ENCODE results near the gene SMPD3.

SMPD3 gene

DNA sequence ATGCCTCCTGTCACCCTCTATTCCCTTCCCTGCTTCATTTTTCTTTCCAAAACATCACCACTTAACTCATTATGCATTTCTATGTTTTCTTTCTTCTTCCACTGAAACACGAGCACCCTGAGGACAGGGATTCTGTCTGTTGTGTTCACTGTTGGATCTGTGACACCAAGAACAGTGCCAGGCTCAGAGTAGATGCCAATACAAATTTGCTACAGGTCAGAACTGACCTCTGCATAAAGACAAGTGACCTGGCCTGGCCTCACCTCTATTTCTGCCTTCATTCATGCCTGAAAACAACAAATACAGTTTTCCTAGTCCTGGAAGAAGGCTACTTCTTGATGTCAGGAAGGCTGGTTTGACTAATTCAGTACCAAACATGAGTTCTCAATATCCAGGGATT lies 45.1 kb downstream of the SMPD3 start:
- DNase-seq = no peak

DNA sequence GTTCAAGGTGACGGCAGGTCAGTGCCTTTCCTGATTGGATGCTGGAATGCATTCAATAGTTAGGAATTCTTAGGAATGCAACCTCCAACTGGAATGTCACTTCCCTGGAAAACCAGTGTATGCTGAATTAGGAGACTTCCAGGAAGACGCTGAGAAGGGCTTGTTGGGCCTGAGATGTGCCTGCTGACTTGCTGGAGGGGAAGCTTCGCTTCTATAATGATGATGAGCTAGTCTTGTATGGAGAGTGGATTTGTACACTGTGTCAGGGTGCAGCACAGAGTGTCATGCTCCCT lies 45.6 kb downstream of the SMPD3 start:
- DNase-seq = no peak

DNA sequence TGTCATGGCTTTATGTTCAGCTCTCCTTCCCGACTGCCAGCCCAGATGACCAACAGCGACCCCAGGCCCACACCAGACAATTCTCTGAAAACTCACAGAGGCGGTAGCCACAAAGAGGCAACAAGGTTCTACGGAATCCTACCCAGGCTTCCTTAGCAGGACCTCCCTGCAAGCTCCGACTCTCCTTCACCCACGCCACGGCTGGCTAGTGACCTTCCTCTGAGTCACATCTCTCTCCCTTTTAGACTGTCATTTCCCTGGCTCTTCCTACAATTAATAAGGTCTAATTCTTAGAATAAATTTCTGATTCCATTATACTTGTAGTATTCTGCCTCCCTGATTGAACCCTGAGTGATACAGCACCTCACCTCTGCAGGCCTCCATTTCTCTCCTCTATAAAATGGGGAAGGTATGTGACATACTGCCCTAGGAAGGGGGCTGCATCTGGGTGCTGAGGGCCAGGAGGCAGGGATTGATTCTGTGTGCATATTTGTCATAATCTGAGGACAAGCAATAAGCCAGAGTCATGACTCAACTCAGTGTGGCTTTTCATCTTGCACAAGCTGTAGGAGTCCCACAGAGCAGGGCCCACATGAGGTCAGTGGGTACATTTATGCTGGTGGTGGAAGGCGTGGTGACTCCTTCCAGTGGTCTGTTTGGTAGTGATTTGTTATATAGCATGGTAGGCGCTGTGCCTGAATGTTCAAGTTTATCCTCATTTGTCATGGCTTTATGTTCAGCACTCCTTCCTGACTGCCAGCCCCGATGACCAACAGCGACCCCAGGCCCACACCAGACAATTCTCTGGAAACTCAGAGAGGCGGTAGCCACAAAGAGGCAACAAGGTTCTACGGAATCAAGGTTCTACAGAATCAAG lies 46.2 kb downstream of the SMPD3 start:
- no peak for DNase-seq

DNA sequence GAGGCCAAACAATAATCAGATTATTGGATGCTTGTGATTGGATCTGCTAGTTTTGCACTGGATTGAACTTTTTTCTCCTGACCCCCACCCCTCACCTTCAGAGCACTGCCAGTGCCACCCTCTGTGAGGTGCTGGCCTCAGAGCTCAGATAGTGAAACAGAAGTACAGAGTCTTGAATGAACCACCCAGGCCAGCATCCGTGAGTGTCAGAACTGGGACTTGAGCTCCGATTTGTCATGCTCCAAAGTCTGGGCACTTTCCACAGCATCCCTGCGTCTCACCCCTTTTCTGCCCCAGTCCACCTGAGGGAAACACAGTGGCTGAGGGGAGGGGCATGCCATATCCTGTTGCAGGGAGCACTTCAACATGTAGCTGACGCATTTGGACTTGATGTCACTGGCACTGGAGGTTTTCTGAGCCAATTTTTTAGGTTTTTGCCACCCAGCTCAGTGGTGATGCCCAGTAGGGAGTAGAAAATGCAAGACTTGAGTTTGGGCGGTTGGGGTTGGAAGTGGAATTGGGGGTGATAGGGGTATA lies 47.3 kb downstream of the SMPD3 start:
- DNase-seq = no peak

DNA sequence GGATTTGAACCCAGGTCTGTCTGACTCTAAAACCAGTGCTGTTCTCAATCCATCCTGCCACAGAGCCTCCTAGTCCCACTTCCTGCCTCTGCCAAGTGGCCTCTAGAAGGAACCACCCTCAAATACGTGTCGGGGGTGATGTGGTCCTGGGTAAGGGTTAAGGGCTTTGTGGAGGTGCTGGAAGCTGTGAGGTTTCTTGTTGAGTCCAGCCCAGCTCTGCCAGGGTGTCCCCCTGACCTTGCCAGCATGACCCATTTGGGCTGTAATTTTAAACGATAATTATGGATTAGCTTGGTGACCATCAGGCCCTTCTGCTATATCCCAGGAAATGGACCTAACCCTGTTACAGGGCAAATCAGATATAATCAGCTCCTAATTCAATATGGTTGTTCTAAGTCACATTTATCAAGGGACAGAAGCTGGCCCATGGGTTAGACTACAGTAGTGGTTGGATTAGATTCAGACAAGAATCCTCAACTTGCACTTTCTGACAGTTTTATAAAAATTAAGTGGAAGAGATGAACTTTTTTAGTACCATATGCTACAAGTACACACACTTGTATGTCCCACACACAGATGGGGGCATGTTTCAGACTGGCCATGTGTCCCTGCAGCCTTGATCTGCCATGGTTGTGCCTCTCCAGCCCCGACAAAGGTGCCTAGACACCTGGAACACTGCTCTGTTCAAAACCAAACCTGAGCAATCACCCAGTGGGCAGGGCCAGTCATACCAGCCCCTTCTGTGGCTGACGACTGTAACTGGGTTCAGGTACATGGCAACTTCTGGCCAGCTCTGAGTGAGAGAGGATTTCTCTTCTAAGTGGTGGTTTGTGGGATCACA lies 48.0 kb downstream of the SMPD3 start:
- DNase-seq = no peak

DNA sequence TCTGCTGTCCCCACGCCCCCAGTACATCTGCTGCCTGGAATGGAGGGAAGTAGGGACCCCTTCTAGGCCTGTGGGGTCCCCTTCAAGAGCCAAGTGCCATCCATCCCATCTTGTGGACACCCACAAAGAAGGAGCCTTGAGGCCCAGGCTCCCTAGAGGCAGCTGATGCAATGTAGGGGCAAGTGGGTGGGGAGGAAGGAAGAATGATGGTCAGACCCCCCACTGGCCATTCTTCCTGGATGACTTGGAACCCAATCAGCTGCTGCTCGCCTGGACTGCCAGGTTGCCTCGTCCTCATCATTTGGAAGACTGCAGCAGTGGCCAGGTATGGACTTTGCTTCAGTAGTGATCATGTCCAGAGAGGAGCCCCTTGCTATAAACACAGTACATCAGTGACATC lies 48.9 kb downstream of the SMPD3 start:
- no peak for DNase-seq

DNA sequence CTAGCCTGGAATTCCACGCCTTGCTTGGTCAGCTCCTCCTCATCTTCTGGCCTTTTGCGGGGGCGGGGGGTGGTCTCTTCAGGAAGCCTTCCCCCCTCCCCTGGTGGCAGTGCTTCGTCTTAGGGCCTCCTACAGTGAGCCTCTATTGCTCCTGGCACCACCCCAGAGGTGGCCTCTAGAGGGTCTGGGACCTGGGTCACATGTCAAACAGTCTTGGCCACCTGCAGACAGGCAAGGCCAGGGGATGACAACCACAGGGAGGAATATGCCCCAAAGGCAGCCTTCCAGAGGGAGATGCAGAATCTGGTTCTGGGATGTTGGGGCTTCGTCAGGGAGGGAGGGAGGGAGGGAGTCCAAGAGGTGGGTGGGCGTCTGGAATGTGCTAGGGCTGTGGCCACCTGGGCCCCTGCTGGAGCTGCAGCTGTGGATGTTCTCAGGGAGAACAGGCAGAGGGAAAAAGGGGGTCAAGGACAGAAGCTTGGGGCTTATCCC lies 50.6 kb downstream of the SMPD3 start:
- no peak for DNase-seq

DNA sequence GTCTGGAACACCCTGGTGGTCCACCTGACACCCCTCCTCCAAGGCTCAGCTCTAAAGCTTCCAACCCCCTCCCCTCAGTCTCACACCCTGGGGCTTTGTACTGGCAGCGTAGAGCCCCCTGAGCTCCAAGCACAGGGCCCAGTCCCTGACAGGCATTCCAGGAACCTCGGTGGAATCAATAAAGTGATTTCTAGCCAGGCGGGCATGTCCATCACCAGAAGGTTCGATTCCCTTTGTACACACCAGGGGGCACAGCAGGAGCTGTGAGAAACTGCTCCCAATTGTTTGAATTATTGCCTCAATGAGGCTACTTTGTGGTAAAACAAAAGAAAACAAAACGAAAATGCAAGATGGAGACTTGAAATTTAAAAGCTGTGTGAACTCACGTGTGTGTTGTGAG lies 51.8 kb downstream of the SMPD3 start:
- DNase-seq = peak; percentile 49 to 74

DNA sequence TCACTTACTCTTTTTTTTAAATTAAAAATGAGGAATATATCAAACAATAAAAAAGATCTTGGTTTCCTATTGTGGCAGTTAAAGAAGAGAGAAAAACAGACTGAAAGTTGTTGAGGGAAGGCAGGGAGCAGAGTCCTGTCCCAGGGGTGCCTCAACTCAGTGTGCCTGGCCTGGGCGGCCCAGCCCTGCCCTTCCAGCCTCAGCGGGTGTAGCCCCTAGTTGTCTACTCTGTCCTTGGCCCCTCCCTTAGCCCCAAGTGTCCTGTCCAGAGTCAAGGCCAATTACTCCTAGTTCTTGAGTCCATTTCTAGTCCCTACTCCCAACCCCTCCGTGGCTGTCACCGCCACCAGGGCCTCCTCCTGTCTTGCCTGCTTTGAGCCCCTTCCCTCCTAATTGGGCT lies 52.5 kb downstream of the SMPD3 start:
- DNase-seq = no peak

DNA sequence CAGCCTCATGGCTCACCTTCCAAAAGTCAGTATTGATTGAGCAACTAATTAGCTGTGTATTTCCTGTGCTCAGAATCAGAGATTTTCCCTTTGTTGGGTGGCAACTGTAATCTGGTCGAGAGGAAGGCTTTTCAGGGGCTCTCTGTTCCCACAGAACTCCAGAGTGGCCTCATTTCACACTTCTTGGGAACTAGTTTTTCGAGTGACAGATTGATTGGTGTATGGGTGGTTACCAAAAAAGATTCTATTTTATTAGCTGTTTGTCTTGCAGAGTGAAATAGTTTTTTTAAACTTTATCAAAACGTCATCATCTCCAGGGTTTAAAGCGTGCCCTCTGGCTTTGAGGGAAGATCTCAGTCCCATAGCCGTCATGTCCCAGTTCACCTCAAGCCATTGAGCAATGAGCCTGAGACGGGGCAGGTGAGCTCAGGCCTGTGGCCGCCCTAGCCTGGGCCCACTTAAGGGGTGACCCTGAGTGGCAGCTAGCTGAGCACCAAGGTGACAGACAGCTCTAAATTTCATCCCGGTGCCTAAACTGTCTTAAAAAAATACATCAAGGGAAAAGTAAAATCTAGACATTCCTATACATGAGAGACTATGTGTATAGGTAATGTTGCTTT lies 53.0 kb downstream of the SMPD3 start:
- no peak for DNase-seq

DNA sequence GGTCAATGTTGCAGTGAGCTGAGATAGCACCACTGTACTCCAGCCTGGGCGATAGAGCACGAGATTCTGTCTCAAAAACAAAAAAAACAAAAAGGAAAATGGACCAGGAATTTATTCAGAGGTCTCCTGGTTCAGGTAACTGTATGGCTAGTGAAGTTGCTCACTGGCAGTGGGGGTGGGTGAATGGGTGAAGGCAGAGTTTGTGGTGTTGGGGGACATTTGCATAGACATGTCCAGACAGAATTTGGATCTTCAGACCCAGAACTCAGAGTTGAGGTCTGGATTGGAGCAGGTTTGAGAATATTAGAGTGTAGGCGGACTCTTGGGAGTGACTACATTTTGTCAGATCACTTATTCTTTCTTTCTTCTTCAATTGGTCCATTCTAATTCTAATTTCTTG lies 55.0 kb downstream of the SMPD3 start:
- DNase-seq = no peak

DNA sequence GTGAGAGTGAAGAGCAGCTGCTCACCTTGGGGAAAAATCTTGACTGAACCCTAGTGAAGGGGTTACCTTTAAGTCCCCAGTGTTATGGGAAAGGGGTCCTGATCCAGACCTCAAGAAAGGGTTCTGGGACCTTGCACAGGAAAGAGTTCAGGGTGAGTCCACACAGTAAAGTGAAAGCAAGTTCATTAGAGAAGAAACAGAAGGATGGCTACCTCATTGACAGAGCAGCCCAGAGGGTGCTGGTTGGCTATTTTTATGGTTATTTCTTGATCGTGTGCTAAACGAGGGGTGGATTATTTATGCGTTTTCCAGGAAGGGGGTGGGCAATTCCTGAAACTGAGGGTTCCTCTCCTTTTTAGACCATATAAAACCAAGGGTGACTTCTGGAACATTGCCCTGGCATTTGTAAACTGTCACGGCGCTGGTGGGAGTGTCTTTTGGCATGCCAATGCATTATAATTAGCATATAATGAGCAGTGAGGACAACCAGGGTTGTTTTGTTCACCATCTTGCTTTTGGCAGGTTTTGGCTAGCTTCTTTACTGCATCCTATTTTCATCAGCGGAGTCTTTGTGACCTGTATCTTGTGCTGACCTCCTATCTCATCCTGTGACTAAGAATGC lies 58.4 kb downstream of the SMPD3 start:
- DNase-seq = no peak

DNA sequence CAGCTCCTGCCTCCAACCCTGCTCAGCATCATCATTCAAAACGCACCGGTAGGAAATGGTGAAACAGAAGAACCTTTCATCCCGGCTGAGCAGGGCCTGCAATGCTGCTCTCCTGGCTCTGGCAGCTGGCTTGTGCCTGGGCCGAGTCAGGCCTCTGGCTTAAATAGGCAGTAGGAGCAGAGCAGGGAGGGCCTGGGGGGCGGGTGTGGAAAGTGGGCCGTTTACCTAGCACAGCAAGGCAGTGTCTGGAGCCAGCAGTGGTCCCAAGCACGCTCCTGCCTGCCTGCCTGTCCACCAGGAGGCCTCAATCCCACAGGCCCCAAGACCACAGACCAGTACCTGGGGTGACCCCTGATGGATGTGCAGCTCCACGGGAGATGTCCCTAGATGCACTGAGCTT lies 59.3 kb downstream of the SMPD3 start:
- no peak for DNase-seq

DNA sequence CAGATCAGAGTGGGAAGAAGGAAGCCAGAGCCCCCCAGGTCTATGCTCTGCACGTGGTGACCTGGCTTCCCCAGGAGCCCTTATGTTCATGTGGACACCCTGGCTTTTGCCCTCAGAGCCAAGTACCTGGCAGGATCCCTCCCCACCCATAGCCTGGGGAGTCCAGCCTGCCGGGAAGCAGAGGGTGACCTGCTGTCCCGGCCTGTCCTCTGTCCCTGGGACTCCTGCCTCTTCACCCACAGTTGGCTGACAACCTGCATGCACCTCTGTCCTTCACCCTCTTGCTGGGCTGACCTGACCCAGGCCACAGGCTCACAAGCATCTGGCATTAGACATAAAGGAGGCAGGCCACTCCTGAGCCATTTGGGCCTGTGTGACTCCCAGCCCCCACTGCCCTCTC lies 60.2 kb downstream of the SMPD3 start:
- no peak for DNase-seq

DNA sequence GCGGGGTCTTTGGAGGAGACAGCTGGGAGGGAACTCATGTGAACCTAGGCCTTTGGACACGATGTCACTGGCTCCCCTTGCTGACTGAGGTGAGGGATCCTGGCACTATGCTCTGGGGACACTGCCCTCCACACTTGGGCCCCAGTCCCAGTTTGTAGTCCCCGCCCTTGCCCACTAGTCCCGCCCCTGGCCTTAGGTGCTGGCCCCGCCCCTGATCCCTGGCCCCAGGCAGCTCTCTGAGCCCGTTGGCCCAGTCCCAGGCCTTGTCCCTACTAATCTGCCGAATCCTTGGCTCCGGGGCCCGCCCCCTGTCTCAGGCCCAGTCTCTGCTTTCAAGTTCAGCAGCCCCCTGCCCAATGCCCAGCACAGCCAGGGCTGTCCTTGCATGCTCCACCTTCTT lies 61.0 kb downstream of the SMPD3 start:
- no peak for DNase-seq

DNA sequence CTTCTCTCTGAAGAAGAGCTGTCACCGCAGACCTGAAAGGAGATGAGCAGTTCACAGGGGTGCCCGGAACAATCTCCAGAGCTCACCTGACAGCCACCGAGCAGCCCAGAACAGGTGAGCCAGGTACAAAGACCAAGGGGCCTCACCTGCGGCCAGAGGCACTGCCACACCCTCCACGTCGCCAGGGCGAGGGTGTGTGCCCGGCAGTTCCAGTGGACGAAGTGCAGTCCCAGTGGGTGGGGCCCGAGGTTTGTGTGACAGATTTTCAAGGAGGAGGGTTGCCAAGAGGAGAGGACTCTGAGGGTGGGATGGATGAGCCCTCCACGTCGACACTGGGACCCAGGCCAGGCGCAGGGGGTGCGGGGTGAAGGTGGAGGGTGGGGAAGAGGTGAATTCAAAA lies 61.7 kb downstream of the SMPD3 start:
- no peak for DNase-seq

DNA sequence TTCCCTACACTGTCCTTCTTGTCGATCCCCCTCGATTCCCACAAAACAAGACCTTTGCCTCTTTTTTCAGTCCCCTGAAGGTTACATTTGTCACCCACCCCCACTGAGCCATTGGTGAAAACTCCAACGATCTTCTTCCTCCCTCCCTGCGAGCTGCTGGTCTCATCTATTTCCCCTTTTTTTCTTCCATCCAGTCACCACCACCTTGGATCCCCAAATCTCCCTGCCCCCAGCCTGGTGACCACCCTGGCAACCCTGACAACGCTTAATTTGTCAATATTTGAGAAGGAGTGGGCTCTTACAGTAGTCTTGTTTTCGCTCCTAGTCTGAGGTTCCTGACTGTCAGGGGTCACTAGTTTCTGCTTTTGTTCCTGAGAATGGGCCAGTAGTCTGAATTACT lies 62.9 kb downstream of the SMPD3 start:
- DNase-seq = no peak

DNA sequence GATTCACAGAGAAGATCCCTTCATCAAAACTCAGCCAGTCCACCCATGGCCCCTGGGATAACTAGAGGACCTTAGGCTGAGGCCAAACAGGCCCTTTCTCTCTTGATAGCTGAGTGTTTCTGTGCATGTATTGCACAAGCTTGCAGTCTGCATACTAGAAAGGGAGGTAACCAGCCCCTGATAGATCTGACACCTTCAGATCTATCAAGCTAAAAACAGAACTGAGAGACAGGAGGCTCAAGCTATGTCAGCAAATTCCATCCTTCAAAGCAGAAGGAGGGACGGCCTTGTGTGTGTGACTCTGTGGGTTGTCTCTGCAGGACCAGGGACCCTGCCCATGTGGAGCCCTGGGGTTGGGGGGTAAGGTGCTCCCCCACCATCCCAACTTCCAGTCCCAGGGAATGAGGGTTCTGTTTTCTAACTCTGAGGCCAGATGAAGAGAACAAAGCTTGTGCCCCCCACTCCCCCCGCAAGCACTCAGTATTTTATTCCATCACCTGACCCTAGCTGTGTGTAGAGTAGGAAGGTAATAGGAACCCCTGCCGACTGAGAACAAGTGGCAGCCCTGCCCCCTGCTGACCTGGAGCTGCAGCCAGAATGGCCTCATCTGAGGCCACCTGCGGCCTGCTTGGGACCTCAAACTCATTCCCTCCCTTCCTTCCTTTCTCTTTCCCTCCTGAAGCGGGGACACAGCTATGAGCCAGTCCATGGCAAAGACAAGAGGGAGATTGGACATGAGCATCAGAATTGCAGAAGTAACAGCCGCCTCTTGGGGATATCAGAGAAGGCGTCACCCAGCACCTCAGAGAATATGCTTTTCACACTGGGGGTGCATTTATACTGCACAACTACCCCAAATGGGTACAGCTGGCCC lies 63.8 kb downstream of the SMPD3 start:
- DNase-seq = no peak

DNA sequence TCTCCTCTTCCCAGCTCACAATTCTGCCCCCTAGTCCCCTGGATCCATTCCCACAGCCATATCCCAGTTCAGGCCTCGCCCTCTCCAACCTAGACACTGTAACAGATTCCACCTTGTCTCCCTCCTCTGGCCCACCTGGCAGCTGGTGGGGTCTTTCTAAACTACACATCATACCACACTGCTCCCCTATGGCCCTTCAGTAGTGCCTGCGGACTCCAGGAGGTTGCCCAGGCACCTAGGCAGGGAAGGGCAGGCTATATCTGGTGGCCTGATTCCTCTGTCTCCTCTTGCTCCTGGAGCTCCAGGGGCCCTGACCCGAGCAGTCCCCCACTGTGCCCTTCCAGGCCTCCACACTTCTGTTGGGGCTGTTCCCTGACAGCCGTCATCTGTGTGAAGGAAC lies 64.5 kb downstream of the SMPD3 start:
- DNase-seq = no peak

DNA sequence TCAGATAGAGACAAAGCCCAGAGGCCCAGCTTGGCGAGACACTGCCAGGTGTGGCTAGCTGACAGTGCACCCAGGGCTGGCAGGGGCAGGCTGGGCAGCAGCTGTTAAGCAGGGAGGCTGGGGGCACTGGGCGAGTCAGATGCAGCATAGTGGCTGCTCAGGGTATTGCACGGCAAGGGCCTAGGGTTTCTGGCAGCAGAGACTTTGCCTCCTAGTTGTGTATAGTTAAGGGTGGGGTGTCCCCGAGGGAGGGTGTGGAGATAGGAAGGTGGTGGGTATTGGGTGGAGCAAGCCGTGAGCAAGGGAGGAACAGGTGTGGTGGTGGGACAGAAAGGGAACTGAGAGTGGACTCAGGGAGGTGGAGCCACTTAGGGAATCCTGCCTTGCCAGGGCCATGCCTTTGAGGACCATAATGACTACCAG lies 66.0 kb downstream of the SMPD3 start:
- peak in 1 of 2 donors; percentile 25 for DNase-seq

DNA sequence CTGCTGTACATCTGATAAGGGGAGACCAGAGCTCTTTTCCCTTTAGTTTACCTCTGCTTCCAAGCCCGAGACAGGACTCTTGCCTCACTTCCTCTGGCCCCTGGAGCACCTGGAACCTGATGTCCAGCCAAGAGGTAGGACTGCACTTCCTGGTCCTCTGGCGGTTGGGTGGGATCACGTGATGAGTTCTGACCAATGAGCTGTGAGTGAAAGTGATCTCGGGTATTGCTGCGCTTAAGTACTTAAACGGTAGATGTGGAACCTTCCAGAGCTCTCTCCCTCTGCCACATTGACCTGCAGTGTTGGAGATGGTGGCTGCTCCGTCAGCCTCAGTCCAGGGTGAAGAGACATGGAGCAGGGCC lies 67.0 kb downstream of the SMPD3 start:
- no peak for DNase-seq

All from CD4-positive, alpha-beta T cell treated with Interleukin-1 beta for 1 hour (primary cell).